ENCODE data around the gene ANKRD49. TPM values are rescaled to one million over a fixed set of nuclear protein-coding genes. Genes with fewer than 3 reads are reported as not detected.

The ANKRD49 gene
- total and polyA plus RNA-seq, 2 of the 8 experiments (the other 6 are each of a cell fraction or from before 2014, with no cell fraction given): 7.4 to 12.2 TPM

DNA sequence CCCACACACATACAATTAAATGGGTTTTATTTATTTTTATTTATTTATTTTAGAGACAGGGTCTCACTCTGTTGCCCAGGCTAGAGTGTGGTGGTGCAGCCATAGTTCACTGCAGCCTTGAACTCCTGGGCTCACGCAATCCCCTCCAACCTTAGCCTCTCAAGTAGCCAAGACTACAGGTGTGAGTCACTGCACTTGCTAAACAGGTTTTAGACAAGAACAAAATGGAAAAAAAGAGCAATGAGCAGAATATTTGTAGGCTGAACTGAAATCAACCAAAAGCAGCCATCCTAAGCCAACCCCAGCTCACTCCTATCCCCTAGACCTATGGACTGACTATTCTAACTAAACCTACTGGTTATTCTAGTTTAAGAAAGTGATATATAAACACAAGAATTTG is 37.9 kb upstream of the ANKRD49 start (continued):
- TF ChIP-seq E2F6 (IDR thresholded peaks at IDR 0.05): no peak
- no peak for TF ChIP-seq RNF2 (IDR thresholded peaks at IDR 0.05; ENCODE audit: borderline replicate concordance, low read depth, low read length, missing control alignments, poor library complexity, severe bottlenecking)

All from H1 (cell line).